ENCODE measurements around the gene DYNC1I1. TPM values are rescaled to one million over a fixed set of nuclear protein-coding genes. Genes with fewer than 3 reads are reported as not detected.
A peak's percentile ranks its signal among the peaks of the same experiment; 100 is the strongest.

The DYNC1I1 gene
- total RNA-seq, 1 experiment from 2014 or later = not detected

GRCh38 chr7:96059075-96059474 is 286.7 kb downstream of the DYNC1I1 start:
- TF ChIP-seq, protein P1, sequence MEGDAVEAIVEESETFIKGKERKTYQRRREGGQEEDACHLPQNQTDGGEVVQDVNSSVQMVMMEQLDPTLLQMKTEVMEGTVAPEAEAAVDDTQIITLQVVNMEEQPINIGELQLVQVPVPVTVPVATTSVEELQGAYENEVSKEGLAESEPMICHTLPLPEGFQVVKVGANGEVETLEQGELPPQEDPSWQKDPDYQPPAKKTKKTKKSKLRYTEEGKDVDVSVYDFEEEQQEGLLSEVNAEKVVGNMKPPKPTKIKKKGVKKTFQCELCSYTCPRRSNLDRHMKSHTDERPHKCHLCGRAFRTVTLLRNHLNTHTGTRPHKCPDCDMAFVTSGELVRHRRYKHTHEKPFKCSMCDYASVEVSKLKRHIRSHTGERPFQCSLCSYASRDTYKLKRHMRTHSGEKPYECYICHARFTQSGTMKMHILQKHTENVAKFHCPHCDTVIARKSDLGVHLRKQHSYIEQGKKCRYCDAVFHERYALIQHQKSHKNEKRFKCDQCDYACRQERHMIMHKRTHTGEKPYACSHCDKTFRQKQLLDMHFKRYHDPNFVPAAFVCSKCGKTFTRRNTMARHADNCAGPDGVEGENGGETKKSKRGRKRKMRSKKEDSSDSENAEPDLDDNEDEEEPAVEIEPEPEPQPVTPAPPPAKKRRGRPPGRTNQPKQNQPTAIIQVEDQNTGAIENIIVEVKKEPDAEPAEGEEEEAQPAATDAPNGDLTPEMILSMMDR (IDR thresholded peaks at IDR 0.05; ENCODE audit: unreplicated experiment) = no peak
- intact Hi-C loops (cut with micrococcal nuclease) = no loop called here
- Mint-ChIP-seq H3K27ac (ENCODE audit: low read depth, unreplicated experiment) (no peak overlapping the region), H3K4me1 (ENCODE audit: insufficient read depth, unreplicated experiment) (peaks cover 6% of the 10 kb centered on the region), H3K27me3 (ENCODE audit: insufficient read depth, unreplicated experiment) (peaks cover 99% of the 10 kb centered on the region), H3K36me3 (ENCODE audit: insufficient read depth, unreplicated experiment) (no peaks in the 10 kb centered on the region), H3K4me3 (ENCODE audit: unreplicated experiment) (no peak overlapping the region), H3K9me3 (ENCODE audit: unreplicated experiment) (no peaks in the 10 kb centered on the region)
- ChIA-PET POLR2A (interaction anchor here (0.6 kb wide), 1 partner anchor 1571 kb away, joined by 3 read pairs; no protein-coding TSS in a partner anchor), CTCF (interaction anchor here (1.2 kb wide), 1 partner anchor 16 kb away, joined by 6 read pairs; no protein-coding TSS in a partner anchor)
- BruUV-seq (replicated peaks) = no TSS peak
- DNase-seq (ENCODE audit: unreplicated experiment) = no peak

- no peak for DNase-seq (ENCODE audit: unreplicated experiment)
- TF ChIP-seq, protein P1 (IDR thresholded peaks at IDR 0.05; ENCODE audit: unreplicated experiment) = no peak
- H3K4me3 Mint-ChIP-seq (ENCODE audit: unreplicated experiment) = no peak overlapping the region
- no peaks in the 10 kb centered on the region for H3K36me3 Mint-ChIP-seq (ENCODE audit: insufficient read depth, unreplicated experiment)
- BruUV-seq (replicated peaks) = no TSS peak
- intact Hi-C loops (cut with micrococcal nuclease) = no loop called here
- ChIA-PET POLR2A (interaction anchor here (0.6 kb wide), 1 partner anchor 10 kb away, joined by 5 read pairs; no protein-coding TSS in a partner anchor), CTCF (interaction anchor here (1.1 to 1.2 kb wide), 2 partner anchors 15 to 16 kb away, joined by 3 read pairs; no protein-coding TSS in a partner anchor)
- no peaks in the 10 kb centered on the region for H3K9me3 Mint-ChIP-seq (ENCODE audit: unreplicated experiment)
- H3K27ac Mint-ChIP-seq (ENCODE audit: low read depth, unreplicated experiment) = no peak overlapping the region
- peaks cover 6% of the 10 kb centered on the region for H3K4me1 Mint-ChIP-seq (ENCODE audit: insufficient read depth, unreplicated experiment)
- peaks cover 99% of the 10 kb centered on the region for H3K27me3 Mint-ChIP-seq (ENCODE audit: insufficient read depth, unreplicated experiment)
Measured at GRCh38 chr7:96061009-96061408, 288.7 kb downstream of the DYNC1I1 start.

GRCh38 chr7:96061844-96062243 is 289.5 kb downstream of the DYNC1I1 start:
- Mint-ChIP-seq H3K4me3 (ENCODE audit: unreplicated experiment) (no peak overlapping the region), H3K4me1 (ENCODE audit: insufficient read depth, unreplicated experiment) (peaks cover 6% of the 10 kb centered on the region), H3K9me3 (ENCODE audit: unreplicated experiment) (no peaks in the 10 kb centered on the region), H3K36me3 (ENCODE audit: insufficient read depth, unreplicated experiment) (no peaks in the 10 kb centered on the region), H3K27me3 (ENCODE audit: insufficient read depth, unreplicated experiment) (peaks cover 99% of the 10 kb centered on the region), H3K27ac (ENCODE audit: low read depth, unreplicated experiment) (no peak overlapping the region)
- no TSS peak for BruUV-seq (replicated peaks)
- intact Hi-C loops (cut with micrococcal nuclease) = no loop called here
- TF ChIP-seq, protein P1 (IDR thresholded peaks at IDR 0.05; ENCODE audit: unreplicated experiment) = no peak
- ChIA-PET POLR2A (interaction anchor here (0.6 to 0.8 kb wide), 3 partner anchors 9 to 1018 kb away, joined by 3 to 5 read pairs (median 3); no protein-coding TSS in a partner anchor), CTCF (interaction anchor here (1.1 to 1.2 kb wide), 2 partner anchors 14 to 17 kb away, joined by 3 read pairs; no protein-coding TSS in a partner anchor)
- DNase-seq (ENCODE audit: unreplicated experiment) = peak; percentile 75

GRCh38 chr7:96067321-96067720 is 295.0 kb downstream of the DYNC1I1 start:
- TF ChIP-seq, protein P1 (IDR thresholded peaks at IDR 0.05; ENCODE audit: unreplicated experiment) = no peak
- no peaks in the 10 kb centered on the region for H3K36me3 Mint-ChIP-seq (ENCODE audit: insufficient read depth, unreplicated experiment)
- ChIA-PET POLR2A (no interaction called here), CTCF (interaction anchor here (0.7 kb wide), 1 partner anchor 961 kb away, joined by 3 read pairs; no protein-coding TSS in a partner anchor)
- DNase-seq (ENCODE audit: unreplicated experiment) = no peak
- peaks cover 100% of the 10 kb centered on the region for H3K27me3 Mint-ChIP-seq (ENCODE audit: insufficient read depth, unreplicated experiment)
- no peaks in the 10 kb centered on the region for H3K9me3 Mint-ChIP-seq (ENCODE audit: unreplicated experiment)
- no peak overlapping the region for H3K4me3 Mint-ChIP-seq (ENCODE audit: unreplicated experiment)
- no TSS peak for BruUV-seq (replicated peaks)
- no peak overlapping the region for H3K27ac Mint-ChIP-seq (ENCODE audit: low read depth, unreplicated experiment)
- intact Hi-C loops (cut with micrococcal nuclease) = no loop called here
- H3K4me1 Mint-ChIP-seq (ENCODE audit: insufficient read depth, unreplicated experiment) = no peaks in the 10 kb centered on the region

All from MCF 10A (cell line).